Natural killer cell (primary cell): ENCODE results near the gene MORC2. TPM values are rescaled to one million over a fixed set of nuclear protein-coding genes. Genes with fewer than 3 reads are reported as not detected.

Source experiments
- ATAC-seq, 3 donors: fragments of 150-1000 bp in 2 of 3; fragments of 200-7000 bp in 1 of 3; cut with Tn5 transposase; 1 replicate in 1 of 3; 2 replicates in 2 of 3; pipeline ENCODE4 v1.10.0; 2021; ENCODE audit warnings: mild to moderate bottlenecking in 2 of 3, moderate library complexity in 2 of 3
- DNase-seq, 2 donors: peaks; one replicate each; pipeline versions ENCODE4 v3.0.0 to v3.0.0-alpha.2; 2013 to 2021; ENCODE audit warnings: mixed read lengths in 1 of 2
- H3K27ac ChIP-seq: one replicate; pipeline ENCODE4 v1.5.1; 2013; ENCODE audit warnings: mild to moderate bottlenecking, low read length
- H3K27me3 ChIP-seq: one replicate; pipeline ENCODE4 v1.6.1; 2013; ENCODE audit warnings: low read length; ENCODE audit not compliant: control insufficient read depth, insufficient read depth
- H3K36me3 ChIP-seq: one replicate; pipeline ENCODE4 v1.6.1; 2013; ENCODE audit warnings: low read length; ENCODE audit not compliant: control insufficient read depth, insufficient read depth
- H3K4me1 ChIP-seq: one replicate; pipeline ENCODE4 v1.6.1; 2013; ENCODE audit warnings: low read length; ENCODE audit not compliant: control insufficient read depth, insufficient read depth
- H3K4me3 ChIP-seq: one replicate; pipeline ENCODE4 v1.5.1; 2013; ENCODE audit warnings: low read length
- H3K9me3 ChIP-seq: one replicate; pipeline ENCODE4 v1.6.1; 2013; ENCODE audit warnings: low read length; ENCODE audit not compliant: control insufficient read depth, insufficient read depth
- H3K27ac Mint-ChIP-seq, 2 donors: one replicate each; pipeline ENCODE4 v1.8.0; 2022; ENCODE audit warnings: mild to moderate bottlenecking in 2 of 2, mixed read lengths in 2 of 2, moderate library complexity in 1 of 2
- H3K27me3 Mint-ChIP-seq, 2 donors: one replicate each; pipeline ENCODE4 v1.8.0; 2022; ENCODE audit warnings: low read depth in 2 of 2, mixed read lengths in 2 of 2
- H3K36me3 Mint-ChIP-seq: one replicate; pipeline ENCODE4 v1.8.0; 2022; ENCODE audit warnings: mixed read lengths
- H3K4me1 Mint-ChIP-seq, 2 donors: one replicate each; pipeline ENCODE4 v1.8.0; 2022; ENCODE audit warnings: mixed read lengths in 2 of 2
- H3K4me3 Mint-ChIP-seq: one replicate; pipeline ENCODE4 v1.8.0; 2022; ENCODE audit warnings: mild to moderate bottlenecking, moderate library complexity, mixed read lengths
- H3K9me3 Mint-ChIP-seq, 2 donors: one replicate each; pipeline ENCODE4 v1.8.0; 2022; ENCODE audit warnings: mixed read lengths in 2 of 2
- CTCF ChIP-seq: fragments of 200-600 bp; IDR thresholded peaks from one replicate; pipeline ENCODE4 v1.8.0; 2022; ENCODE audit warnings: antibody characterized with exemption
- WGBS: methylation state at CpG from one replicate; pipeline ENCODE4 v1.1.7; 2013; ENCODE audit warnings: missing lambda C conversion rate; ENCODE audit not compliant: insufficient coverage; 5-methylcytosine and 5-hydroxymethylcytosine counted together
- intact Hi-C: fragments of 100-400 bp; cut with micrococcal nuclease; formaldehyde crosslinking; loops from one replicate; pipeline ENCODE4 v1.14.2; 2022
- total RNA-seq, 4 donors: library from RNA; stranded (reverse); fragments of 120-200 nt in 1 of 4; gene quantifications; one replicate each; pipeline versions ENCODE4 v1.2.3 to v1.2.4, GENCODE V29; 2013 to 2022

MORC2 gene
- total RNA-seq, 3 donors from 2014 or later (not counting 1 experiment from before 2014, with no cell fraction given), result 15.3 to 19.7 (median 16.4) TPM

- peaks cover 34% of the 10 kb centered on the region for H3K9me3 ChIP-seq
- H3K27me3 ChIP-seq, result no peaks in the 10 kb centered on the region
- TF ChIP-seq CTCF, result no peak
- H3K4me3 ChIP-seq, result peak overlapping the region; percentile 82
- H3K9me3 Mint-ChIP-seq, result peaks cover 4 to 18% of the 10 kb centered on the region in 2 donors
- H3K36me3 Mint-ChIP-seq, result peaks cover 39% of the 10 kb centered on the region
- DNase-seq, result no peak
- H3K4me3 Mint-ChIP-seq, result peak overlapping the region; percentile 95
- H3K27ac ChIP-seq, result no peak overlapping the region
- ATAC-seq, result no peak
- H3K4me1 Mint-ChIP-seq, result peaks cover 38% of the 10 kb centered on the region in 2 donors
- H3K27ac Mint-ChIP-seq, result peak overlapping the region; percentile 93 to 98
- H3K36me3 ChIP-seq, result peaks cover 29% of the 10 kb centered on the region
- 88% methylated on average over 2 of the region's 3 CpGs for WGBS
- H3K4me1 ChIP-seq, result peaks cover 17% of the 10 kb centered on the region
- no peaks in the 10 kb centered on the region for H3K27me3 Mint-ChIP-seq
- intact Hi-C loops, result no loop called here
Observed at GRCh38 chr22:30970356-30970746, 1.8 kb upstream of the MORC2 start.

GRCh38 chr22:30969532-30970355 is 1.2 kb upstream of the MORC2 start:
- Mint-ChIP-seq H3K27me3 (no peaks in the 10 kb centered on the region), H3K4me1 (peaks cover 38 to 44% of the 10 kb centered on the region in 2 donors), H3K9me3 (peaks cover 6 to 18% of the 10 kb centered on the region in 2 donors), H3K27ac (peak overlapping the region; percentile 93 to 98), H3K4me3 (peak overlapping the region; percentile 95), H3K36me3 (peaks cover 33% of the 10 kb centered on the region)
- no peak for TF ChIP-seq CTCF
- peak overlapping the region; percentile 97 for H3K27ac ChIP-seq
- H3K9me3 ChIP-seq, result peaks cover 29% of the 10 kb centered on the region
- peak in 1 of 2 donors; percentile 67 for DNase-seq
- peaks cover 28% of the 10 kb centered on the region for H3K36me3 ChIP-seq
- peaks cover 17% of the 10 kb centered on the region for H3K4me1 ChIP-seq
- H3K4me3 ChIP-seq, result peak overlapping the region; percentile 82
- WGBS, result 4% methylated on average over 49 of the region's 49 CpGs
- intact Hi-C loops, result loop anchor here (2.0 kb wide), 1 partner anchor 115 kb away; no protein-coding TSS in a partner anchor
- H3K27me3 ChIP-seq, result no peaks in the 10 kb centered on the region
- ATAC-seq, result peak; percentile 14 to 41 (median 24)

GRCh38 chr22:30968924-30969531 is 454 bp upstream of the MORC2 start, which contains the start of gene TUG1:
TSS of gene TUG1 (plus strand) at chr22:30969265.
- Histone ChIP-seq H3K4me3 (peak within 1 kb of the TSS; percentile 82), H3K9me3 (peaks cover 27% of the 10 kb centered on the region), H3K36me3 (peaks cover 26% of the 10 kb centered on the region), H3K27ac (peak within 1 kb of the TSS; percentile 97), H3K27me3 (no peaks in the 10 kb centered on the region), H3K4me1 (peaks cover 17% of the 10 kb centered on the region)
- ATAC-seq (peak; percentile 88 to 96 (median 89)), DNase-seq (peak; percentile 96 to 99)
- H3K36me3 Mint-ChIP-seq, result peaks cover 26% of the 10 kb centered on the region
- no peak for TF ChIP-seq CTCF
- no peaks in the 10 kb centered on the region for H3K27me3 Mint-ChIP-seq
- intact Hi-C loops, result loop anchor here (2.0 kb wide), 1 partner anchor 116 kb away; no protein-coding TSS in a partner anchor
- under 1% methylated on average over 67 of the region's 67 CpGs for WGBS
- H3K4me3 Mint-ChIP-seq, result peak within 1 kb of the TSS; percentile 95
- peak within 1 kb of the TSS; percentile 93 to 98 for H3K27ac Mint-ChIP-seq
- peaks cover 42 to 48% of the 10 kb centered on the region in 2 donors for H3K4me1 Mint-ChIP-seq
- peaks cover 6 to 14% of the 10 kb centered on the region in 2 donors for H3K9me3 Mint-ChIP-seq
